CD4-positive, alpha-beta T cell treated with Interleukin-17A for 1 hour (primary cell): ENCODE results near the gene POU6F2.

ENCODE experiments used
- DNase-seq: peaks from one replicate; pipeline ENCODE4 v3.0.0-alpha.2; 2020

Gene POU6F2

DNA sequence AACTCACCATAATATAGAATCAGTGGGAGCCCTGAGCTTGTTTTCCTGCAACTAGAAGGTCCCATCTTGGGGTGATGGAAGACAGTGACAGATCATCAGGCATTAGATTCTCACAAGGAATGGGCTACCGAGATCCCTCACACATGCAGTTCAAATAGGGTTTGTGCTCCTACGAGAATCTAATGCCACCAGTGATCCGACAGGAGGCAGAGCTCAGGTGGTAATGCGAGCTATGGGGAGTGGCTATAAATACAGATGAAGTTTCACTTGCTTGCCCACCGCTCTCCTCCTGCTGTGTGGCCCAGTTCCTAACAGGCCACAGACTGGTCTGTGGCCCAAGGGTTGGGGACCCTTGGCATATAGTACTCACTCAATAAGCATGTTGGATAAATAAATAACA is 93.4 kb downstream of the POU6F2 start:
- no peak for DNase-seq

DNA sequence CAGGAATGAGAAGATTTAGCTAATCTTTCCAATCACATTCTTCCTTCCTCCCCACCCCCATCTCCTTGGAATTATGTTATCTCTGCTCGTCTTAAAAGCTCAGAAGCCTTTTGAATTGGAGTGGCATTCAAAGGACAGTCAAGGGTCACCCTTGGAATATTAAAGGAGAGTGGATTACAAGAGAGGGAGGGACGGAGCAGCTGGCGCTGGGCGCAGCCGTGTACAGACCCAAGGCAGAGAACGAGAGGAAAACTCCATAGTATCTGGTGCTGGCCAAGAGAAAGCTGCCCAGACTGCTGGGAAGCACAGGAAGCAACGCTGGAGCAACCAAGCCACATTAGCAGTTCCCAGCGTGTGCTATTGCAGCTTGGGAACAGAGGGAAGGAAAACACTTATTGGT is 95.7 kb downstream of the POU6F2 start:
- no peak for DNase-seq

DNA sequence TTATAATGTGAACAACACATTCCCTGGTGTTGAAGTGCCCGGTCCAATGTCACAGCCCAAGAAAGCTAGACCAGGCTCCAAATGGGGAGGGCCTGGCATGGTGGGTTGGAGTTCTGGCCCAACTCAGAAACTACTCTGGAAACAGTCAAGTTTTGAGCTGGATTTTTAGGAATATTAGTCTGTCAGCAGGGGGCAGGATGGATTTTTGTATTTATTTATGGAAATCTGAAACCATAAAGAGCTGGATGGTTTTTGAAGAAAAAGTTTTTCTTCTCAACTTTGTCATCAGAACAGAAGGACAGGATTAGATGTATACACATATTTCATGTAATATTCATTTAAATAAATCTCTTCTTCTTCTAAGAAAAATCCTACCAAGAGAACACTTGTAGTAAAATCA is 97.5 kb downstream of the POU6F2 start:
- DNase-seq = no peak

DNA sequence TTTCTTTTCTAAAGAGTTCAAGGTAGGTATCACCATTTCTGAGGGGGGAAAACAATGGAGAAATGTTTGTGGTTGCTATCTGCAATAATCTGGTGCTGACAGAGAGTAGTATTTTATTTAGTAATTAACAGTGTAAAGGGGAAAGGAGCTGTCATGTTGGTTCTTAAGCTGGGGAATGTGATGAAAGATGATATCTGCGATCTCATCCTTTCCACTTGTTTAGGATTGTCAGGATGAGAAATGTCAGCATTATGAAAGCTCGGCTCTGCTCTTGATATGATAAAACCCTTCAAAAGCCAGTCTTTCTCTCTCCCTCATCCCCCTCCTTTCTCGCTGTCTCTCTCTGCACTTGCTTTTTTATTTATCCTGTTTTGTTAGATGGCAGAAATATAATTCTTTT is 106.1 kb downstream of the POU6F2 start:
- DNase-seq = no peak

DNA sequence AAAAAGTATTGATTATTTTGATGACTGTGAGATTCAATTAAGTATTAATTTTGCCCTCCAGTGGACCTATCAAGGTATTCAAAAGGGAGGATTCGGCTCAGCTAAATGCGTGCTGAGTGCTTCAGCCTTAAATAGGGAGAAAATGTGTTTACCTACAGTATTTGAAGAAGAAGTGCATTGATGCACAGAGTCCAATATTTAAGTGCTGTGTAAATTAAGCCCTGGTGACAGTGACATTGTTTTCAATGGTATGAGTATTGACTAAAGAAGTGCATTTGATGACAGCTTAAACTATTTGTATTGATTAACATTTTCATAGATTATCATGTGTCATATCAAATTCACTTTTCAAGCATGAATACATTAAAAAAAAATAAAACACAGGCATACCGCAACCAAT is 106.6 kb downstream of the POU6F2 start:
- DNase-seq = no peak

DNA sequence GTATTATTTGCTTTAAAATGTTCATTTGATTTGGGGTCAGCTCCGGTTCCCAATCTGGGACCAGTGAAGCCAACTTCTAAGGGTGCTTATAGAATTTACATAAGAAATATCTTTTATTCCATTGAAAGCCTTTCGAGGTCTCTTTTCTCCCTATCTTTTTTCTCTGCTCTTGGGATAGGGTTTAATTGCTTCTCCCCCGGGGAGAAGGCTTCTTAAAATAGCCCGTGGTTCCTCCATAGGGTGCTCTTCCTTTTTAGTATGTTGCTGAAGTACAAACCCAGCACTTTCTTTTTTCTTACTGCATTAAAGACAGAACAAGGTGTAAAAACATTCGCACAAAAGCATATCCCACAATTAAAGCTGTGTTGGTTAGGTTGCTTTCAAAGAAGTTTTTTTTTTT is 107.5 kb downstream of the POU6F2 start:
- no peak for DNase-seq

DNA sequence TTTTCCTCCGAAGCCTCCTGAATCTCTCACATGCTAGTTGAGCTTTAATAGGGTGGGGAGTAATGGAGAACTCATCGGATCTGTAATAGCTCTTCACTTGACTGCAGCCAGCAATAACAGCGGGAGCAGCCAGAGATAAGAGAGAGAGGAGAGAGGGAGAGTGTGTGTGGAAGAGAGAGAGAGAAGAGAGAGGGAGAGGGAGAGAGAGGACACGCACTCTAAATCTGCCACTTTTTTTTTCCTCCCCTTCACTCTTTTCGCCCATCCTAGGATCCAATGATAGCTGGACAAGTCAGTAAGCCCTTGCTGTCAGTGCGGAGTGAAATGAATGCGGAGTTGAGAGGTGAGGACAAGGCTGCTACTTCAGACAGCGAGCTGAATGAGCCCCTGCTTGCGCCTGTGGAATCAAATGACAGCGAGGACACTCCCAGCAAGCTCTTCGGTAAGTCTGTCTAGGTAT is 107.9 kb downstream of the POU6F2 start:
- no peak for DNase-seq

DNA sequence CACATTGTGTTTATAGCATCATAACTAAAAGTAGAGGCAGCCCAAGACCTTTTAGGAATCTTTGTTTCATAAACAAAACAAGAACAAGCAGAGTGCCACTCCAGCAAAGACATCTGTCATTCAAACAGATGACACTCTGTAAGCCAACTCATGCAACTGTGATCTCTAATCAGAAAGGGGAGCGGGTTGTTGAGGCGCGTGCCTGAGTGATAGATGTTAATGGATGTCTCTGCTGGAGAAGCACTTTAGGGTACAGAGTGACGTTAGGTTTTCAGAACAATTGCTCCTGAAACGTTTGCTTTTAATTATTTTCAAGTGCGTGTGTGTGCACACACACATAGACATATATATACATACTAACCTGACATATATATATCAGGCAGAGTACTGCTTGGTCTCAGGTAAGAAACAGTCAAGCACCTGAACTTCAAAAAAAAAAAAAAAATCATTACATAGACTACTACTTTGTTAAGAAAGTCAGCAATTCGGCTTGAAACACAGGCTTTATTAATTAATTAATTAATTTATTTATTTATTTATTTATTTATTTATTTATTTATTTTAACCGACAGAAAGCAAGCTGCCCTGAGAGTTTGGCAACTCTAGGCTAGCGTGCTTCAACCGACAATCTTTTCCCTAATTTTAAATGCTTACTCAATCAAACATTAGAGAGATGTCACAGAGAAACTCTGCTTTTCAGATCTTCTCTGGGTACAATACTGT is 109.1 kb downstream of the POU6F2 start:
- no peak for DNase-seq

DNA sequence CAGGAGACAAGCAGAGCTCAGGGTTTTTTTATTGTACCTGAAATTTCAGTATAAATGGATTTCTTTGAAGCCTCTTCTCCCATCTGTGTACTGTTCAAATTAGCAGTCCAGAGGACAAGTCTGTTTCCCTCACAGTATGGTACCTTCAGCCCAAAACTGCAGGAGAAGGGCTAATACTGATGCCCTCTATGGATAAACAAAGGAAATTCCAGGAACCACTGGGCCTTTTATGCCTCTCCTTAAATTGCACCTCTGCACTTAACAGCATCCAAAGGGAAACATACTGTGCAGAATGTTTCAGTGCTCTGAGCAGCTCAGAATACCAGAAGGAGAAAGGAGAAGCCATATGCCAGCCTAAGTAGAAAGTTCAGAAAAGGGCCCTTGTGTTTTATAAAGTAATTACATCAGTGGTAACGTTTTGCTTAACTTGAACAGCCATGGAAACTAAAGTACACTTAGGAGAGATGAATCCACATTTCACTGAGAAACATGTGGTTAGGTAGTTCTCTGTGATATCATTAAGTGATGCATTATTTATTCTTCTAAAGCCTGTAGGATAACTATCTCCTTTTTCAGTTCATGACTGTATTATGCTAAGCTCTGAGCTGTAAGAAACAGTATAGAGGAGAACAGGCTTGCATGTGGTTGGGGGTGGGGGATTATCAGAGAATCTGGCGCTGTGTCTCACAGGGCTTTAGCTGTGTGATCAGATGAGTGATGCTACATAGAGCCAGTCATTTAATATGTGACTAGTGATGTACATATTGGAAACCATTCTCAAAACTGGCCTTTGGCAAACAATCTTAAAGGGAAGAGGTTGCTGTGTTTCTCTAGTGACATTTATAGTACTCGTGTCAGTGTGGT is 111.3 kb downstream of the POU6F2 start:
- DNase-seq = no peak

DNA sequence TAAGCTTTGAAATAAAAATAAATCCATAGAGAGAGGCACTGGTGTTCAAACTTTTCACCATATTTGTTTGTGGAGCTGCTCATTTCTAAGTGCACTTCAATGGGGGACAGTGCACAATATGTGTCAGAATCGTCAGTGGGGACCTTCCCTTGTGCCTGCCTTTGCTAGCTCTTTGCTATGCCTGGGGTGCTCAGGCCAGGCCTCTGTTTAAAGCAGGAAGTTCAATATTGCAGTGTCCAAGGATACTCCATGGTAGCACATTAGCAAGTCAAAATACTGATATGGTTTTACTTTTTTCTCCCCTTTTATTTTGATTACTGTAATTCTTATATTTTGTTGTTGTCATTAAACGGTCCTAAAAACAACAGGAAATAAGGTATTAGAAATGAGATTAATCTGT is 113.4 kb downstream of the POU6F2 start:
- no peak for DNase-seq

DNA sequence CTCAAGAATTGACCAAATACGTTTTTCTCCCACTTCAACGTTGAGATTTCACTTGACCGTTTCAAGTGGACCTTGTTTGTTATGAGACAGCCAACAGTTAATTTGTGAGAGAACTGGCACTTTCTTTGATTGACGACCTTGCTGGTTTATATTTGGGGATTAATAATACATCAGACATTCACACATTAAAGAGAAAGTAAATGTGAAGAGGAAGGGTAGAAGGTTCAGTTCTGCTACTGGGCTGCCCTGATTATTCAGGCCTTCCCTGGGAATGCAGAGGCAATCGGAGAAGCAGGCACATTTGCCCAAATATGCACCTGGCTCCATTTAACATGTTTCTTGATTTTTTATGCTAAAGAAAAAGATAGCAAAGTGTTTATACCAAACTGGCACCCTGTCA is 114.1 kb downstream of the POU6F2 start:
- no peak for DNase-seq

DNA sequence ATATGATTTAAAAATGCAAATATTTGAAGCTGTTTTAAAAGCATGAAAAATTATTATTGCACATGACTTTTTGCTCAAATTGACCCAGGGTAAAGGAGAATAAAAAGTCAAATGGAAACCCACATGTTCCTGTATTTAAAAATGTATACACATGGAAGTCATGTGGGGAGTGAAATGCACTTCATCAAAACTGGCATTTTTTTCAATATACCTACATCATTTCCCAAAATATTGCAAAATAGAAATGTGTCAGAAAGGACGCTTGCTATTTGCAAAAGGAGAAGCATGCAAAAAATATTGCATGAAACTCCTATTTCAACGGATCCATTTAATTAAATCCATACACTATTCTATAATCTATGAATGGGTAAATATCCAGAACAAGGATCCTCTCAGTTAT is 117.0 kb downstream of the POU6F2 start:
- no peak for DNase-seq

DNA sequence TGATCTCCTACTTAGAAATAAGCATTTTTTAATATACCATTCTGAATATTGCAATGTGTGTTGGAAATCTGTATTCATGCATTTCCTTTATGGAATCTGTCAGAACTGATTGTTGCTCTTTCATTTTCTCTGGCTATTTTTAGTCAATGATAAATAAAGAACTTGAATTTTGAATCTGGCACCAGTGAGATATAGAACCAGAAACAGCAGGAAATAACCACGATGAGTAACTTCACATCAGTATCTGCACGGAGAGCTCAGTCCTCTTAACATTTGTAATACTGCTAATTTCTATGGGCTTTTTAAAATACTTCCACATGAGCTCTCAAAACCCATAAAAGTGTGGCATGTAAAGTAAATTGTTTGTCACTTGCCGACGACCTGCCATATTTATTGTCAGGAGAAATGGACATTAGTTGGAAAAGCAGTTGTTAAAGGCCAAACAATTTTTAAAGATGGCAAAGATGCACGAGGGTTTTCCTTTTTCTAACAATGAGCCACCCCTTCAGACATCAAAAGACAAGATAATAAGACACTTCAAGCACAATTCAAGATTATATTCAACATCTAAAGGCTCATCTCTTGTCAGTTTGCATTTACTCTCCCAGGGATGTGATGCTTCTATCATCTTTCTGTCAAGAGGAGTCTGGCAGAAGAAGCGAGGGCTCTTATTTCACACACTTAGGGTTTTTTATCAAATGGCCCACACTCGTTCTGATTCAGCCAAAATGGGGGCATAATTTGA is 118.3 kb downstream of the POU6F2 start:
- no peak for DNase-seq

DNA sequence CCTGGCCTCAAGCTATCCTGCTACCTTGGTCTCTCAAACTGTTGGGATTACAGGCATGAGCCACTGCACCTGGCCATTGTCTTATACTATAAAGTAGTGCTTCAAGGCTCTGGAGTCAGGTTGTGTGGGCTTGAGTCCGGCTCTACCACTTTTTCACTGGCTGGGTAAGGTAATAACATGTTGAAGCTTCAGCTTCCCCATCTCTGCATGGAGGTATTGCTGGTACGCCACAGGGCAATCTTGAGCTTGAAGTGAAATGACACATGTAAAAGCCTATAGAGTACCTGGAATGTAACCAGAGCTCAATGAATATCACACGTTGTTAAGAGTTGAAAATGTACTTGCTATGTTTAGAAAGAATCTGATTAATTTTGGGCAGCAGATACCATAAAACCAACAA is 120.8 kb downstream of the POU6F2 start:
- DNase-seq = no peak

DNA sequence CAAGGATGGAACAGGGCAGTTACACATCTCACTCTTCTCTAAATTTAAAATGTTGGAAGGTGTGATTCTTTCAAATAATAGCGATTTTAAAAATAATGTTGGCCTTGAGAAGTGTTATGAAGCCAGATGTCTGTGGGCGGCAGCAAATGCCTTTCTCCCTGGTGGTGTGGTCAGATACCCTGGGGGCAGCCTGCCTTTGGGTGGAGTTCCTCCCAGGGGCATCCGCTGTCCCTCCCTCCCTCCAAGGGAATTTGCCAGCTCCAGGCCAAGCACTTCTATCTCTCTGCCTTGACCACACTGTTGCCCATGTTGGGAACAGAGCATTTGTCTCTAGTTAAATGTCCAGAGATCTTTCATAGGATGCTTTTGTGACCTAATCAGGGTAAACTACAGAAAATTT is 121.4 kb downstream of the POU6F2 start:
- no peak for DNase-seq

DNA sequence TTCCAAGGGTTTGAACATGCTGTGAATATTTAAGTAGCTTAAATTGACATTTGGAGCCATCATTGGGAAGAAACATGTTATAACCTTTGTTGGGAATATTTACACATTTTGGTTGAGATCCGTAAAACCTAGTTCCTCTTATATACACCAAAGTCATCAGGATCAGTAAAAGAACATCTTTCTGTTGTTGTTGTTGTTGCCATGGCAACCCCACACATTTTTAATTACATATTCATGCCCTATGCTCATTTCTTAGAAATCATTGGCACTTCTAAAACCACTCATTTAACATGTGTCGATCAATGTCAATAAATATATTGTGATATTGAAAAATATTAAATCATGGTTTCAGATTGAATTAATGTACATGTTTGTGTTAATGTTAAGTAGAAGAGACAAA is 122.6 kb downstream of the POU6F2 start:
- no peak for DNase-seq

DNA sequence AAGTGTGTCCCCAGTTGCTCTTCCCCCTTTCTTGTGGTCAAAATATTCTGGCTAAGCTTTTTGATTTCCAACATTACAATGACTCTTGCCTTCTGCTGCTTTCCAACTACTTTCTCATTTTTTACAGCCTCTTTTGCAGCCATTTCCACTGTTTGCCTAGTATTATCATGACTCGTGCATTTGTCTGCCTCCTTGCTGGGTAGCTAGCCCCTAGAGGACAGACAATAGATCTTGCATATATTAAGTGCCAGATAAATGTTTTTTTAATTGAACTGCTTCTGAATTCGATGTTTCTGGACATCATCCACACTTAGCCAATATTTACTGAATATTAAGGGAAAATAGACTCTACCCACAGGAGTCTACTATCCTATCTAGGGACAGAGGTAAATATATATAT is 124.5 kb downstream of the POU6F2 start:
- no peak for DNase-seq

DNA sequence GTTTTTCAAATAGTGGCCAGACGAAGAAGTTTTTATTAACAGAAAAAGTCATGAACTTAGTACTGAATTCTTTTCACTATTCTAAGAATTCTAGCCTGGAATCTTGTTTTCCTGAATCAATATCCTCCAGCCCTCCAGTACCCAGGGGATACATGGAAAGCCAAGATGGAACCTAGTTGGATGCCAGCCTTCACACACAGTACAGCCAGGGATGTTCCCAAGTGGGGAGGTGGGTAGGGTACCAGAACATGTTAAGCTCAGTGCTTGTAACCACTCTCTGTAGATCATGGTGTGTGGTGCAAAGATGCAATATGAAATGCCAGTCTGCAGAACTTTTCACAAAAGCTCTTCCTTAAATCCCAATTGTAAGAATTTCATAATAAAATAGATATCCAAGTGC is 128.0 kb downstream of the POU6F2 start:
- DNase-seq = no peak

DNA sequence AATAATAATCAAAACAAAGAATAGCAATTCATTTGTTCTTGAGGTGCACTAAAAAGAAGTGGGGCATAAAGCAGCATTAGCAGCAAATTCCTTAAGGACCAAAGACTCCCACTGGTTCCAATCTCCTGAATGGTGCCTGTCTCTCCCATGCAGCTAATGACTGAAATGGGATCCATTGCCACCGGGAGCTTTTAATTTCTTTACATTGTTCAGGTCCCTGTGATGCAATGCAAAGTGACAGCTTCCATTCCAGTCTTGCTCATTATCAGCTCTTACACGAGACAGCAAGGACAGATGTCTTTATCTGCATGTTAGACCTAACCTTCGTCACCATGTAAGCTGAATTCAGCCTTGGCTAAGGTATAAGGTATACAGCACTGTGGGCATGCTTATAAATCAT is 148.1 kb downstream of the POU6F2 start:
- DNase-seq = no peak

DNA sequence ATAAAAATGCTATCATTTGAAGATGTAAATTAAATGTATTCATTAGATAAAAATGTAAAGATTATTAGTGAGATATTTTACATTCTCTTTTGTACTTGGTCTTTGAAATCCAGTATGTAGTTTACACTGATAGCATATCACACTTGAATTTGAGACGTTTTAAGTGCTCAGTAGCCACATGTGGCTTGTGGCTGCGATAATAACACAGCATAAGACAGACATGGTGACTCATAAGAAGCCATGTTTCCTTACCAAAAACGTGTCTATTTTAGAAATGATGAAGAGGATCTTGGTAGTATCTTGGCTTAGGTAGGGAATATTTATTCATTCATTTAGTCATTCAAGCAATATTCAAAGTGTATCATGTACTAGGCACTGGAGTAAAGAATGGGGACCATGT is 149.3 kb downstream of the POU6F2 start:
- no peak for DNase-seq

DNA sequence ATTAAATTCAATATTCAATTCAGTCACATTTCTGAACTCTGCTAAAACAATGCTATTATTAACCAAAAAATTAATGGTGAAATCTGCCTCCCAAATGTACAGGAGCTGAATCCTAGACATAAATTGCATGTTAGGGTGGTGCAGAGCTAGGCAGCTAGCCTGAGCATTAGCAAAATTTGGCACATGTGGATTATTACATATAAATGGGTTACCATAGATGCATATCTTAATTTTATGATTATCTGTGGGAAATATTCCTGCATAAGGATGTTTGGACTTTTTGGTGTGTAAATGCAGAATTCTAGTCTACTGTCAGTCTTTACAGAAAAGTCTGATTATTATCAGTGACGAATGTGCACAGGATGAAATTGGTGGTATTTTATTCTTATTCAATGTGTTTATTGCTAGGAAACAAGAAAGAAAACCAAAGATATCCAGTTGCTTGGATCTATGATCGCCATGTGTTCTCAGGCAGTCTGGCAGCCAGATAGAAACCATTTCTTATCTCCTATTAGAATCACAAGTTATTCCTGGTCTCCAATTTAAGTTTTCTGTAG is 150.7 kb downstream of the POU6F2 start:
- DNase-seq = no peak

DNA sequence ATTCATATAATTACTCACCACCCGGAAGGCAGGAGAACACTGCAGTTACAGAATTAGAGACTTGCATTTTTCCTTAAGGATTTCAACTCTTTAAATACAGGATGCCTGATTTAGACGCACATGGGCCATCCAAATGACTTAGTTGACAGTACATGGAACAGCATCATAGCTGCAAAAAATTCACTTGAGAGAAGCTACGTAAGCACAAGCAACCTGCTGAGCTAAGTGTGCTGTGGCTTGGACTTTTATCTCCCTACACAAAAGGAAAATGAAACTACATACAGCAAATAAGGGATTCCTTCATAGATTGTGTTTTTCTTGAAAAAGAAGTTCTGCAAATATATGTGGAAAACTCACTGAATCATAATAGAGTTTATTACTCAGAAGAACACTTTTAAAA is 152.6 kb downstream of the POU6F2 start:
- DNase-seq = no peak

DNA sequence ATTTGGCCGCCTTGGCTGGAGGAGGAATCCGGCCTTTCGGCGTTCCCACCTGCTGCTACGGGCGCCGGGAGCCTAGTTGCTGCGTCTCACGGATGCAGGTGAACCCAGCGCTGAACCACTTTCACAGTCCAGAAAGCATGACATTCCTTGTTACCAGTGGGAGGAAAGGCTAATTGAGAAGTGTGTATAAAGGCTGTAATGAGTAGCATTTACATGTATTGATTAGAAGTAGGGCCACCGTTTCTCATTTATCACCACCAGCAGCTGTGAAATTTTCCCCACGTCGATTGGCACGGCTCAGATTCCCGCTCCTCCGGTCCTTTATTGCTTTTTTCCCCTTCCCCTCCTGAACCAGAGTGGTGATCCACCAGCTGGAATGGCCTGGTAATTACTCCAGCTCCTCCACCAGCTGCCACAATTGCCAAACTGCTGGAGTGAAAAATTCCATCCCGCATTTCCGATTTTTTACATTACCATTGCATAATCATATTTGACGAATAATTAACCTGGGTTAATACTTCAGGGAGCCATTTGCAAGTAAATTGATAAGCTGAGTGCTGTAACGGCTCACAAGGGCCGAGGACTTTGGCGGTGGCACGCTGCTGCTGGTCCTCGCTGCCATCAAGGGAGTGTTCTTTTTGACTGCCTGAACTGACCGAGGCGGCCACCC is 153.3 kb downstream of the POU6F2 start:
- no peak for DNase-seq
